Neuron (in vitro differentiated cells): ENCODE measurements around the gene FAM3C.

Experiments used
- H2AFZ ChIP-seq: one replicate; pipeline ENCODE4 v1.6.1; 2013; ENCODE audit warnings: low read depth, mild to moderate bottlenecking, inconsistent platforms, low read length, moderate library complexity
- H3K27me3 ChIP-seq: one replicate; pipeline ENCODE4 v1.6.1; 2013; ENCODE audit warnings: low read length; ENCODE audit not compliant: insufficient read depth
- H3K36me3 ChIP-seq: one replicate; pipeline ENCODE4 v1.6.1; 2013; ENCODE audit warnings: low read length; ENCODE audit not compliant: insufficient read depth
- H3K4me1 ChIP-seq: one replicate; pipeline ENCODE4 v1.6.1; 2013; ENCODE audit warnings: low read length; ENCODE audit not compliant: insufficient read depth
- H3K4me3 ChIP-seq: 2 replicates; pipeline ENCODE4 v1.5.1; 2013; ENCODE audit warnings: mild to moderate bottlenecking, low read length, moderate library complexity
- H3K9me3 ChIP-seq: one replicate; pipeline ENCODE4 v1.6.1; 2013; ENCODE audit warnings: low read length

Gene FAM3C

GRCh38 chr7:121306565-121306964 is 89.5 kb downstream of the FAM3C start:
- no peaks in the 10 kb centered on the region for H3K4me1 ChIP-seq
- H2AFZ ChIP-seq: no peak overlapping the region

GRCh38 chr7:121305109-121305508 is 91.0 kb downstream of the FAM3C start:
- H3K36me3 ChIP-seq: no peaks in the 10 kb centered on the region
- no peak overlapping the region for H3K4me3 ChIP-seq
- no peak overlapping the region for H2AFZ ChIP-seq

More at GRCh38 chr7:121306565-121306964, 89.5 kb downstream of the FAM3C start:
- Histone ChIP-seq H3K4me3 (no peak overlapping the region), H3K9me3 (no peaks in the 10 kb centered on the region), H3K36me3 (no peaks in the 10 kb centered on the region), H3K27me3 (no peaks in the 10 kb centered on the region)

GRCh38 chr7:121304102-121304658 is 91.9 kb downstream of the FAM3C start:
- no peaks in the 10 kb centered on the region for H3K27me3 ChIP-seq
- H3K9me3 ChIP-seq: no peaks in the 10 kb centered on the region
- H3K4me3 ChIP-seq: no peak overlapping the region
- H2AFZ ChIP-seq: no peak overlapping the region
- no peaks in the 10 kb centered on the region for H3K4me1 ChIP-seq
- H3K36me3 ChIP-seq: no peaks in the 10 kb centered on the region

More at GRCh38 chr7:121305109-121305508, 91.0 kb downstream of the FAM3C start:
- H3K27me3 ChIP-seq: no peaks in the 10 kb centered on the region
- no peaks in the 10 kb centered on the region for H3K9me3 ChIP-seq
- no peaks in the 10 kb centered on the region for H3K4me1 ChIP-seq

- H3K9me3 ChIP-seq: no peaks in the 10 kb centered on the region
- no peaks in the 10 kb centered on the region for H3K27me3 ChIP-seq
- no peak overlapping the region for H2AFZ ChIP-seq
- no peaks in the 10 kb centered on the region for H3K4me1 ChIP-seq
- no peak overlapping the region for H3K4me3 ChIP-seq
- no peaks in the 10 kb centered on the region for H3K36me3 ChIP-seq
These were observed 92.5 kb downstream of the FAM3C start for GRCh38 chr7:121303422-121304101.

- no peaks in the 10 kb centered on the region for H3K4me1 ChIP-seq
- no peaks in the 10 kb centered on the region for H3K9me3 ChIP-seq
- H2AFZ ChIP-seq: no peak overlapping the region
- H3K36me3 ChIP-seq: no peaks in the 10 kb centered on the region
- H3K4me3 ChIP-seq: no peak overlapping the region
- H3K27me3 ChIP-seq: no peaks in the 10 kb centered on the region
These were observed 93.8 kb downstream of the FAM3C start for GRCh38 chr7:121302214-121302745.

- Histone ChIP-seq H2AFZ (no peak overlapping the region), H3K4me3 (no peak overlapping the region), H3K27me3 (no peaks in the 10 kb centered on the region), H3K4me1 (no peaks in the 10 kb centered on the region), H3K36me3 (no peaks in the 10 kb centered on the region), H3K9me3 (no peaks in the 10 kb centered on the region)
These were observed 94.5 kb downstream of the FAM3C start for GRCh38 chr7:121301446-121302213.

- Histone ChIP-seq H2AFZ (no peak overlapping the region), H3K27me3 (no peaks in the 10 kb centered on the region), H3K4me3 (no peak overlapping the region), H3K9me3 (no peaks in the 10 kb centered on the region), H3K36me3 (no peaks in the 10 kb centered on the region), H3K4me1 (no peaks in the 10 kb centered on the region)
These were observed 95.3 kb downstream of the FAM3C start for GRCh38 chr7:121300685-121301420.
